GM23248 (cell line): ENCODE measurements around the gene SCEL.

Experiments
- EZH2 ChIP-seq: fragments of 200-600 bp; sonication (generic); IDR thresholded peaks from 2 replicates; pipeline ENCODE4 v1.6.1; 2018; ENCODE audit warnings: antibody characterized with exemption, mild to moderate bottlenecking; ENCODE audit not compliant: insufficient read depth, poor library complexity, severe bottlenecking
- EZH2phosphoT487 ChIP-seq: fragments of 200-600 bp; sonication (generic); IDR thresholded peaks from 2 replicates; pipeline ENCODE4 v1.6.1; 2018; ENCODE audit warnings: antibody characterized with exemption, moderate library complexity, mild to moderate bottlenecking, low read depth; ENCODE audit not compliant: insufficient read depth

GRCh38 chr13:77530875-77531274, 4.6 kb upstream of the SCEL start:
- TF ChIP-seq EZH2phosphoT487 = no peak
- TF ChIP-seq EZH2 = no peak
